T-helper 17 cell (primary cell): ENCODE measurements around the gene ELF2. TPM values are rescaled to one million over a fixed set of nuclear protein-coding genes. Genes with fewer than 3 reads are reported as not detected.
A peak's percentile ranks its signal among the peaks of the same experiment; 100 is the strongest.
"Not testable (repeated sequence)": the region's sequence is repeated elsewhere in the genome, so short reads cannot be mapped to it uniquely, and the experiment has no call there.

Experiments
- ATAC-seq: fragments of 150-1000 bp; cut with Tn5 transposase; 2 replicates; pipeline ENCODE4 v1.10.0; 2021; ENCODE audit warnings: mild to moderate bottlenecking, moderate library complexity
- DNase-seq, 3 donors: peaks; one replicate each; pipeline versions ENCODE4 v3.0.0 to v3.0.0-alpha.2; 2020 to 2021
- H3K9me3 ChIP-seq: one replicate; pipeline ENCODE4 v1.7.0; 2013; ENCODE audit warnings: low read length, mild to moderate bottlenecking; ENCODE audit not compliant: control insufficient read depth, poor library complexity, severe bottlenecking
- H3K27ac Mint-ChIP-seq: one replicate; pipeline ENCODE4 v1.8.0; 2022; ENCODE audit warnings: mild to moderate bottlenecking, moderate library complexity, mixed read lengths
- H3K27me3 Mint-ChIP-seq: one replicate; pipeline ENCODE4 v1.8.0; 2022; ENCODE audit warnings: mixed read lengths
- H3K36me3 Mint-ChIP-seq: one replicate; pipeline ENCODE4 v1.8.0; 2022; ENCODE audit warnings: low read depth, mixed read lengths
- H3K4me1 Mint-ChIP-seq: one replicate; pipeline ENCODE4 v1.8.0; 2022; ENCODE audit warnings: mild to moderate bottlenecking, mixed read lengths
- H3K4me3 Mint-ChIP-seq: one replicate; pipeline ENCODE4 v1.8.0; 2022; ENCODE audit warnings: mild to moderate bottlenecking, moderate library complexity, mixed read lengths
- total RNA-seq, 4 donors: library from RNA in 2 of 4; stranded (reverse) in 2 of 4; gene quantifications; one replicate each; pipeline ENCODE4 v1.2.3 and lab custom pipeline; 2022 to 2026

ELF2 gene
- total RNA-seq, 2 donors from 2014 or later: 59.8 to 80.6 TPM

DNA sequence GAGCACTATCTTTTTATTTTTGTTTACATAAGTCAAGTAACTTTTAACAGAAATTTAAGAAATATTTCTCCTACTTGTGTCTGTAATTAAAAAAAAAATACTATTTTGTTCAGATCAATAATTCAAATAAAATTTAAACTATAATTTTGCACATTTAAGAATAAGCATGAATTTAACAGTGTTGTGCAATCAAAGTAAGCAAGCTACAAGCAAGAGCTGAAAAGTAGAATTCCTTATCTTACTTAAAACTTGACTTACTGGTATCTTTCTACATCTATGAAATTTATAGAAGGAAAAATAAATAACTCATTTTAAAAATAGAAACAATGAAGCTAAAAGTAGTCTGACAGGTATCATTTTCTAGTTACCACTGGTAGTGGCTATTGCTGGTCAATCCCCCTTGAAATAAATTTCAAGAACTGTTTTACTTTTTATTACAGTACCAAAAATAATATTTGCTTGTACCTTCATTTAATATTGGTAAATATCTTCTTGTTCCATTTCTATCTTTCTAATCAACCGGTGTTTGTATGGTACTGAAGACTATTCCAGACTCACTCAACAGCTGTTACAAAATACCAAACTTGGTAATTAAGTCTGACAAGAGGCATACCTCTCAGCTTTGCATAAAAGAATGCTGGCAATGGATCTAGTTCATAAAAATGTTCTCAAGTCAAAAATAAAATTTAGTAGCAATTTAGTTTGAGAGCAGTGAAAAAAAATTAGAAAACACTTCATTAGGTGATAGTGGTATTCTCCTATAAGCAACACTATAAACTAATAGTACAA lies 99.3 kb downstream of the ELF2 start:
- Mint-ChIP-seq H3K4me1 (peaks cover 29% of the 10 kb centered on the region), H3K27ac (no peak overlapping the region), H3K36me3 (no peaks in the 10 kb centered on the region), H3K4me3 (no peak overlapping the region), H3K27me3 (no peaks in the 10 kb centered on the region)
- DNase-seq (no peak), ATAC-seq (no peak)
- no peaks in the 10 kb centered on the region for H3K9me3 ChIP-seq

DNA sequence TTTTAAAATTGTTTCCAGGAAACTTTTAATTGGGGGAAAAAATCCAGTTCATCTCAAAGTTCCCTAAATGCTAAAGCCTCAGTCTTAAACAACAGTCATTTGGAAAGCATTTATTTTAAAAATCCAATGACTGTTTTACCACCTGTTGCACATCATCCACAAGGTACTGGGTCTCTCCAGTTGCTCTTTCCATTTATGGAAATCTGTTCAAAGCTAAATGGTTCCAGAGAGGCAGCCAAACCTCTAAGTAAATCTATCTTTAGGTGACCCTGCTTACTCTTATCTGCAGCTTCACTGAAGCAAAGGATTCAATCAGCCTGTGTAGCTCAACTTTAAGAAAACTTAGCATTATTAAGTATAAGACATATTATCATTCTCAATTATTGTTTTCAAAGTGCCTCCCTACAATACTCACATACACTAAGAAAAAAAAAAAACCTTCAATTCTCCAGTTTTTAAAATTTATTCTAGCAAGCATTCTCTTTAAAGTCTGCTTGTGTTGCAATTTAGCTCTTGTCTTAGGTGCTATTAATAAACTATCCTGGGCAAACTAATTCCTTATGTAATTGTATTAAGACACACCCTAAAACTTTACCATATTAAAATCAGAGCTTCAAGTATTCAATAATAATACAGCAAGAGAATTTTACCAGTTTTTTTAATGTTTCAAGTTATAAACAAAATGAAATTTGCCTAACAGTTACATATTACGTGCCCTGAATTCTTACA lies 100.8 kb downstream of the ELF2 start:
- Mint-ChIP-seq H3K27me3 (no peaks in the 10 kb centered on the region), H3K27ac (no peak overlapping the region), H3K4me1 (peaks cover 20% of the 10 kb centered on the region), H3K4me3 (no peak overlapping the region), H3K36me3 (no peaks in the 10 kb centered on the region)
- DNase-seq (no peak), ATAC-seq (no peak)
- H3K9me3 ChIP-seq: no peaks in the 10 kb centered on the region

DNA sequence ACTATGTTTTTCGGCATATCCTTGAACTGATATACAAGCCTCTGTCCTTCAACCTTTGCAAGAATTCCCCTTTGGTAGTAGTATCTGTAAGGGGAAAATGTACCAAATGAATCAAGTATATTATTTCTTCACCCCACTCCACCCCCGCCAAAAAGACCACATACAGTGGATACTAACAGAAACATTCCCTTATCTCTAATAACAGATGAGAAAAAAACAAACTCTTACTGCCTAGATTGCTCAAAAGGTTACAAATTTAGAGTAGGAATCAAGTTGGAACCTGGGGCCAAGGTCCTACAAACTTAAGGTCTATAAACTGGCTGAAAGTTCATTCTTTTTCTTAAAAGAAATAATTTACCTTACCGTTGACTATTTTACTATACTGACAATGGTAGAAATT lies 116.4 kb downstream of the ELF2 start:
- no peak overlapping the region for H3K4me3 Mint-ChIP-seq
- H3K9me3 ChIP-seq: no peaks in the 10 kb centered on the region
- DNase-seq (no peak), ATAC-seq (no peak)
- H3K36me3 Mint-ChIP-seq: peaks cover 10% of the 10 kb centered on the region
- no peaks in the 10 kb centered on the region for H3K27me3 Mint-ChIP-seq
- peaks cover 13% of the 10 kb centered on the region for H3K4me1 Mint-ChIP-seq
- H3K27ac Mint-ChIP-seq: no peak overlapping the region

DNA sequence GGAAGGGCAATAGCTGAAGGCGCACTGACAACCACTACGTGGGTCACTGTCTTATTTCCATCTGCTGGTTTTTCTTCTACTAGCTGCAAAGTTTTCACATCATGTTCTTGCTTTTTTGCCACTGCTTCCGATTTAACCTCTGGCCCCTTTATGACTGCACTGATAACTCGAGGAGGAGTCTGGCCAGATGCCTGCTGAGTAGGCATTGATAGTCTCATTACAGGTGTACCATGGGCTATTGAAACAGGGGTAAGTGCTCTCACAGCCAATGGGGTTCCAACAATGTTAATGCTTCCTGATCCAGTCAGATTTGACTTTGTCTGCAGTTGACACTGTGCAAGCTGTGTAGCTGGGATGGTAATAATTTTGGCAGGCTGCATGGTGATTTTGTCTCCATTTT lies 118.0 kb downstream of the ELF2 start:
- not testable (repeated sequence) for H3K9me3 ChIP-seq, H3K27me3 Mint-ChIP-seq, H3K4me3 Mint-ChIP-seq, ATAC-seq, DNase-seq
- peaks cover 18% of the 10 kb centered on the region for H3K36me3 Mint-ChIP-seq
- H3K27ac Mint-ChIP-seq: peak overlapping the region; percentile 27
- peaks cover 28% of the 10 kb centered on the region for H3K4me1 Mint-ChIP-seq

DNA sequence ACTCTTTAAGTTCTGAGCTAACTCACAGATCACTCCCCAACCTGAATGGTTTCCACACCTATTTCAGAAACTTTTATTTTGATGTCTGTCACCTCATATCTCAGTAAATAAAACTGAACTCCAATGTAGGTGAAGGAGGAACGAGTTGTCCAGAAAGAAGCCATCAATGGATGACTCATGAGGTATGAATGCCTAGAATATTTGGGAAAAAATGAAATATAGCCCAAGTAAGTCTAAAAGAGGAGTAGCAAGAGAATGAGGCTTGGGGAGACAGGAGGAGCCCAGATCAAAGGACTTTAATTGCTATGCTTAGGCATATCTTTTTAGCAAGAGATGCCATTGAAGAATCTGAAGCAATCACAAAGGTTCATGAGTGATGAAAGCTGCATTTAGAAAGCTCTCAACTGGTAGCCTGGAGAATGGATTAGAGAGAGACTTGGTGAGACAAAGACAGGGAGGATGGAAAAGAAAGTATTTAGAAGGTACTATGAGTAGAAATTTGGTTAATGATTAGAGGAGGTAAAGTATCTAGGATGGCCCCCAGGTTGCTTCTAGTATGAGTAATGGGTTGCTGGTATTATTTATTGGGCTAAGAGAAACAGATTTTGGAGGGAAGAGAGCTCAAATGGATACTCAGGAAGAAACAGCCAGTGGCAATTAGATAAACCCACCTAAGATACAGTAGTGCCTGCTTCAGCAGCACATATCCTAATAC lies 122.1 kb downstream of the ELF2 start:
- H3K27me3 Mint-ChIP-seq: no peaks in the 10 kb centered on the region
- no peaks in the 10 kb centered on the region for H3K9me3 ChIP-seq
- H3K36me3 Mint-ChIP-seq: peaks cover 18% of the 10 kb centered on the region
- peak overlapping the region; percentile 76 for H3K27ac Mint-ChIP-seq
- DNase-seq (no peak), ATAC-seq (no peak)
- H3K4me1 Mint-ChIP-seq: peaks cover 27% of the 10 kb centered on the region
- H3K4me3 Mint-ChIP-seq: peak overlapping the region; percentile 33

DNA sequence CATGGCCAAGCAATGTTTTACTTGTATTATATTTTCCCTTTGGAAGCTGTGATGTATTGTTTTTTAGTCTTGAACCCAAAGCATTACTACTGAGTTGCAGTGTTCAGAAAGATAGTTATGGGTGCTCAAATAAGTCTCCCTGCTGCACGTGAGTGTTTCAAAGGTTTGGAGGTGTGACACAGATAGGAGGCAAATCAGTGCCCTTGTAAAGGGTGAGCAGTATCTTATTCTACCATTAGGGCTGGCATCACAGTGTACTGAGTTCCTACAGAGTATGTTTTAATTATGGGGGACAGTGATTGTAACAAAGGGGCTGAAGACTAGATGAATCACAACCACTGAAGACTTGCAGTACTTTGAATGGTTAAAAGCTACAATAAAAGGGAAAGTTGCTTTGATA lies 123.1 kb downstream of the ELF2 start:
- ATAC-seq (no peak), DNase-seq (no peak)
- Mint-ChIP-seq H3K36me3 (peaks cover 16% of the 10 kb centered on the region), H3K4me1 (peaks cover 28% of the 10 kb centered on the region), H3K27me3 (no peaks in the 10 kb centered on the region), H3K27ac (peak overlapping the region; percentile 76), H3K4me3 (no peak overlapping the region)
- no peaks in the 10 kb centered on the region for H3K9me3 ChIP-seq

DNA sequence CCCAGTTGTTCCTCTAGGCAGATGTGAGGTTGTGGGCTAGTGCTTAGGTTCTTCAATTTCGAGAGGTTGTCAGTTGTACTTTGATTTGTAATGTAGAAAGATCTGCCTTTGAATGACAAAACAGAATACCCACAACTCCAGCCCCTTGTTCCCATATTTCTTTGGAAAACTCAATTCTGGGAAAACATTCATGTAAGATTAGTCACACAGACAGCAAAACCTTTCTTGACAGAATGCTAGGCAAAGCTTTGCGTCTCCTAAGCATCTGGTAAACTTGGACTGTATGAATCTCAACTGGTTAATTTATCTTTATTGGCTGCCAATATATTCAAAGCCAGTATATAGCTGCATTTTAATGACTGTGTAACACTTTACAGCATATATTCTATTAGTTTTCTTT lies 126.6 kb downstream of the ELF2 start:
- Mint-ChIP-seq H3K4me3 (no peak overlapping the region), H3K4me1 (peaks cover 22% of the 10 kb centered on the region), H3K27me3 (no peaks in the 10 kb centered on the region), H3K36me3 (peaks cover 8% of the 10 kb centered on the region), H3K27ac (peak overlapping the region; percentile 68)
- ATAC-seq: no peak
- H3K9me3 ChIP-seq: no peaks in the 10 kb centered on the region
- DNase-seq: no peak

DNA sequence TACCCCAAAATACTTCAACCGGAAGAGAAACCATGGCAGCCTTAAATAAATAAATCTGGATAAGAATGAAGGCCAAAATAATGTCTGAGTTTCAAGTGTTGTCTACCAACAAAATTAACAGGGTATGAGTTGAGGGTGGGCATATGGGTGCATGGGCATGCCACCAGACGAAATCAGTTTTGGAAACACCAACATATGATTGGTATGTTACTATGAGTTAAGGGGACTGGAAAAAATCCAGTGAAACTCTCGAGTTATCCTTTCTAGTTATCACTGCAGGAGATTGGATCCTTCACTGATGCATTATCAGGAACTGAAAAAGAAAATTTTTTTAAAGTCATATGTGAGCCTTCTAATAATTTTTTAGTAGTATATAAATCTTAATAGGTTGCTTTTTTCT lies 129.0 kb downstream of the ELF2 start:
- H3K27ac Mint-ChIP-seq: no peak overlapping the region
- DNase-seq: no peak
- H3K4me3 Mint-ChIP-seq: no peak overlapping the region
- H3K4me1 Mint-ChIP-seq: peaks cover 8% of the 10 kb centered on the region
- no peaks in the 10 kb centered on the region for H3K36me3 Mint-ChIP-seq
- no peak for ATAC-seq
- H3K9me3 ChIP-seq: no peaks in the 10 kb centered on the region
- H3K27me3 Mint-ChIP-seq: no peaks in the 10 kb centered on the region

DNA sequence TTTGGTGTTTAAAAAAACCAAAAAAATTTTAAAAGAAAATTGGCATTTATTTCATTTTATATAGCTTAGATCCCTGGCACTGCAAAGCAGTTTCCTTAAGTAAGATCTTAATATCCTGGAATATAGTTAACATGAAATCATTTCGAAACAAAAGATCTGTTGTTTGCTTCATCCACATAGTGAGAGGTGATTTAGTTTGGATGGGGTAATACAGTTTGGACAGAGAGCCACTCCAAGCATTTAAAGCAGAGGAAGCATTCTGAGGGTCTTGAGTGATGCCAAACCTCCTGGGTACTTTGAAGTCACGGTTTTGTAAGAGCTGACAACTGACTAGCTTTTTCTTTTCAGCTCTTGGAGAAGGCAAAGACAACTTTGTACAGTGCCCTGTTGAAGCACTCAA lies 132.7 kb downstream of the ELF2 start:
- H3K27me3 Mint-ChIP-seq: no peaks in the 10 kb centered on the region
- H3K4me3 Mint-ChIP-seq: no peak overlapping the region
- H3K36me3 Mint-ChIP-seq: no peaks in the 10 kb centered on the region
- no peaks in the 10 kb centered on the region for H3K9me3 ChIP-seq
- H3K27ac Mint-ChIP-seq: no peak overlapping the region
- no peak for ATAC-seq
- peaks cover 12% of the 10 kb centered on the region for H3K4me1 Mint-ChIP-seq
- DNase-seq: no peak

DNA sequence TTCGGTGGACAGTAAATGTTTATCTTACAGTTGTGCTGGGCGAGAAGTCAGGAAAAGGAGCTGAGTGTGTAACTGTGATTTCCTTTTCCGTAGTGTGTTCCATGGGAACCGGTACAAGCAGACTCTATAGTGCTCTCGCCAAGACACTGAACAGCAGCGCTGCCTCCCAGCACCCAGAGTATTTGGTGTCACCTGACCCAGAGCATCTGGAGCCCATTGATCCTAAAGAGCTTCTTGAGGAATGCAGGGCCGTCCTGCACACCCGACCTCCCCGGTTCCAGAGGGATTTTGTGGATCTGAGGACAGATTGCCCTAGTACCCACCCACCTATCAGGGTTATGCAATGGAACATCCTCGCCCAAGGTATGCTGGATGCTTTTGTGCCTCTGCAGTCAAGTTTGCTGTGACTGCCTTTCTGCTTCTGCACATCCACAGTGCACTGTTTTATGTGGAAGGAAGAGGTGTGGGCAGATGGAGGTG lies 134.0 kb downstream of the ELF2 start:
- H3K9me3 ChIP-seq: no peaks in the 10 kb centered on the region
- DNase-seq (no peak), ATAC-seq (no peak)
- H3K36me3 Mint-ChIP-seq: no peaks in the 10 kb centered on the region
- no peak overlapping the region for H3K4me3 Mint-ChIP-seq
- H3K27ac Mint-ChIP-seq: no peak overlapping the region
- no peaks in the 10 kb centered on the region for H3K27me3 Mint-ChIP-seq
- H3K4me1 Mint-ChIP-seq: peaks cover 9% of the 10 kb centered on the region

DNA sequence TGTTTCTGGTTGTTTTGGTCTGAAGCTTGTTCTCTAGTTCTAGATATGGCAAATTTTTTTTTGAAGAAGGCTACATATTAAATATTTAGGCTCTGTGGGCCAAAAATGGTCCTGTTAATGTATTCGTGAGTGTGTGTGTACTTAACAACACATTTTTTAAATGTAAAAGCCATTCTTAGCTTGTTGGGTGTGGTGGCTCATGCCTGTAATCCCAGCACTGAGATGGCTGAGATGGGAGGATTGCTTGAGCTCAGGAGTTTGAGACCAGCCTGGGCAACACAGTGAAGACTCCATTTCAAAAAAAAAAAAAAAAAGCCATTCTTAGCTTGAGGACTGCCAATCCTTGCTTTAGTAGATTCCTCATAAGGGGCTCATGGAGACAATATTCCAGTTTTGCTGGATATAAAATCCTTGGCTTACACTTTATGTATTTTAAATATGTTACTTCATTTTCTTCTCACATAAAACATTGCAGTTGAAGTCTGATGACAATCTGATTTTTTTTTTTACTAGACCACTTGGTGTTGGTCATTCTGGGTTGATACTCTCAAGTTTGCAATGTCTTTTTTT lies 138.1 kb downstream of the ELF2 start:
- no peak overlapping the region for H3K4me3 Mint-ChIP-seq
- H3K36me3 Mint-ChIP-seq: peaks cover 6% of the 10 kb centered on the region
- no peak for ATAC-seq
- H3K27me3 Mint-ChIP-seq: no peaks in the 10 kb centered on the region
- H3K4me1 Mint-ChIP-seq: peaks cover 15% of the 10 kb centered on the region
- peak overlapping the region; percentile 86 for H3K27ac Mint-ChIP-seq
- no peak for DNase-seq
- H3K9me3 ChIP-seq: no peaks in the 10 kb centered on the region

DNA sequence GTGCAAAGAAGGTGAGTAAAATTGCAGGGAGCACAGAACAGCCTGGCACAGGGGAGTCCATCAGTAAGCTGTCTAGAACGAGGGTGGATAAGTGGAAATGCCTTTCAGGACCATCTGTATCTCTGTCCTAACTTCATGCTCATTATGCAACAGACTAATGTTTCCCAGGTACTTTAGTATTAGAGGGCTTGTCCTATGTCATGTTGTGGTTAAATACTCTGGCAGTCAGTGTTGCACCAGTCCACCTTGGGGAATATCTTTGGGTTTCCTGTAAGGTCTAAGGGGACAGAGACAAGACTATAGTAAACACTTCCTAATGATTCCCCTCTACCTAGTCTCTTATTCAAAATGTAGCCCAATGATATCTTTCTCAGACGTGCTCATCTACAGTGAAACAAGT lies 140.1 kb downstream of the ELF2 start:
- H3K36me3 Mint-ChIP-seq: peaks cover 6% of the 10 kb centered on the region
- H3K4me1 Mint-ChIP-seq: peaks cover 15% of the 10 kb centered on the region
- no peaks in the 10 kb centered on the region for H3K9me3 ChIP-seq
- no peaks in the 10 kb centered on the region for H3K27me3 Mint-ChIP-seq
- DNase-seq (no peak), ATAC-seq (no peak)
- H3K27ac Mint-ChIP-seq: no peak overlapping the region
- H3K4me3 Mint-ChIP-seq: no peak overlapping the region

DNA sequence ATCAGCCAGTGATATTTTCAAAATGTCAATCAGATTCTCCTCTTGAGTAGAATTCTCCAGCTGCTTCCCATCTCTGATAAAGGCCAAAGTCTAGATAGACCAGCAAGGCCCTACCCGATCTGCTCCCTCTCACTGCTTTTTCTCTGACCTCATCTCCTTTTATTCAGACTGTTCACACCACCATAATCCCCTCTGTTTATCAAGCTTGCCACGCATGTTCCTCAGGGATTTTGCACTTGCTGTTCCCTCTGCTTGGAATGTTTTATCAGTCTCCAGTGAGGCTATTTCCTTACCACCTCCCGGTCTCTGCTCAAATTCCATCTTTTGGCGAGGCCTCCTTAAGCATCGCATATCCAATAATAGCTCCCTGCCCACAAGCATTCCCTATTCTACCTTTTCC lies 141.4 kb downstream of the ELF2 start:
- Mint-ChIP-seq H3K27ac (peak overlapping the region; percentile 74), H3K36me3 (peaks cover 6% of the 10 kb centered on the region), H3K27me3 (no peaks in the 10 kb centered on the region), H3K4me1 (peaks cover 16% of the 10 kb centered on the region), H3K4me3 (no peak overlapping the region)
- no peaks in the 10 kb centered on the region for H3K9me3 ChIP-seq
- DNase-seq (no peak), ATAC-seq (no peak)
